ENCODE measurements around the gene ALLC.

- TF ChIP-seq, protein P1, sequence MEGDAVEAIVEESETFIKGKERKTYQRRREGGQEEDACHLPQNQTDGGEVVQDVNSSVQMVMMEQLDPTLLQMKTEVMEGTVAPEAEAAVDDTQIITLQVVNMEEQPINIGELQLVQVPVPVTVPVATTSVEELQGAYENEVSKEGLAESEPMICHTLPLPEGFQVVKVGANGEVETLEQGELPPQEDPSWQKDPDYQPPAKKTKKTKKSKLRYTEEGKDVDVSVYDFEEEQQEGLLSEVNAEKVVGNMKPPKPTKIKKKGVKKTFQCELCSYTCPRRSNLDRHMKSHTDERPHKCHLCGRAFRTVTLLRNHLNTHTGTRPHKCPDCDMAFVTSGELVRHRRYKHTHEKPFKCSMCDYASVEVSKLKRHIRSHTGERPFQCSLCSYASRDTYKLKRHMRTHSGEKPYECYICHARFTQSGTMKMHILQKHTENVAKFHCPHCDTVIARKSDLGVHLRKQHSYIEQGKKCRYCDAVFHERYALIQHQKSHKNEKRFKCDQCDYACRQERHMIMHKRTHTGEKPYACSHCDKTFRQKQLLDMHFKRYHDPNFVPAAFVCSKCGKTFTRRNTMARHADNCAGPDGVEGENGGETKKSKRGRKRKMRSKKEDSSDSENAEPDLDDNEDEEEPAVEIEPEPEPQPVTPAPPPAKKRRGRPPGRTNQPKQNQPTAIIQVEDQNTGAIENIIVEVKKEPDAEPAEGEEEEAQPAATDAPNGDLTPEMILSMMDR (IDR thresholded peaks at IDR 0.05), result no peak
- no peak for TF ChIP-seq CHD4 (IDR thresholded peaks at IDR 0.05; ENCODE audit: borderline replicate concordance)
- no peak for TF ChIP-seq HOXA7 (CRISPR knock-in tag; IDR thresholded peaks at IDR 0.05)
- no peak for TF ChIP-seq RAD21 (conservative IDR thresholded peaks at IDR 0.05 in 1 of 2, IDR thresholded peaks at IDR 0.05 in 1 of 2)
- TF ChIP-seq SMC3 (IDR thresholded peaks at IDR 0.05), result no peak
- TF ChIP-seq, protein P2, sequence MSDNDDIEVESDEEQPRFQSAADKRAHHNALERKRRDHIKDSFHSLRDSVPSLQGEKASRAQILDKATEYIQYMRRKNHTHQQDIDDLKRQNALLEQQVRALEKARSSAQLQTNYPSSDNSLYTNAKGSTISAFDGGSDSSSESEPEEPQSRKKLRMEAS (IDR thresholded peaks at IDR 0.05), result no peak
- no peak for TF ChIP-seq MYC (IDR thresholded peaks at IDR 0.05; ENCODE audit: borderline replicate concordance, low read length)
- no peak for TF ChIP-seq CHD2 (IDR thresholded peaks at IDR 0.05; ENCODE audit: low read length, partially characterized antibody)
- TF ChIP-seq ESRRA (IDR thresholded peaks at IDR 0.05; ENCODE audit: borderline replicate concordance, low read length), result no peak
- no peak for TF ChIP-seq CBX8 (IDR thresholded peaks at IDR 0.05)
- no peak for TF ChIP-seq NR3C1 (IDR thresholded peaks at IDR 0.05)
Measured at GRCh38 chr2:3633089-3633981, 24.7 kb upstream of the ALLC start.

All from A549 (cell line).